ENCODE data around the gene OR51B4. TPM values are rescaled to one million over a fixed set of nuclear protein-coding genes. Genes with fewer than 3 reads are reported as not detected.

OR51B4 gene, protein sequence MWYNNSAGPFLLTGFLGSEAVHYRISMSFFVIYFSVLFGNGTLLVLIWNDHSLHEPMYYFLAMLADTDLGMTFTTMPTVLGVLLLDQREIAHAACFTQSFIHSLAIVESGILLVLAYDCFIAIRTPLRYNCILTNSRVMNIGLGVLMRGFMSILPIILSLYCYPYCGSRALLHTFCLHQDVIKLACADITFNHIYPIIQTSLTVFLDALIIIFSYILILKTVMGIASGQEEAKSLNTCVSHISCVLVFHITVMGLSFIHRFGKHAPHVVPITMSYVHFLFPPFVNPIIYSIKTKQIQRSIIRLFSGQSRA
- total RNA-seq (2011; cell fraction: chromatin; rRNA removed; ENCODE audit: low replicate concordance), result 113 and 179 TPM in 2 replicates
- 66.9 and 97.2 TPM in 2 replicates for total RNA-seq (2011; cell fraction: nucleolus; rRNA removed)
- total RNA-seq (2011; cell fraction: nucleoplasm; rRNA removed), result 183 and 330 TPM in 2 replicates
- total RNA-seq (2014; rRNA removed), result 20.5 and 22.1 TPM in 2 replicates
- total RNA-seq (2014; rRNA removed; fragmentation: Illumina TruSeq; extraction: Trizol), result 48.3 and 56.4 TPM in 2 replicates
- total RNA-seq (2015; rRNA removed; fragmentation: Illumina TruSeq; extraction: Trizol), result 39.9 and 42.2 TPM in 2 replicates
- total RNA-seq (2021), result 43.8 and 48.2 TPM in 2 replicates
- 64.6 and 65.5 TPM in 2 replicates for polyA plus RNA-seq (2011; rRNA removed)
- 74.4 and 99.5 TPM in 2 replicates for polyA plus RNA-seq (2011; cell fraction: cytosol; rRNA removed)
- 99.6 and 172 TPM in 2 replicates for polyA plus RNA-seq (2011; cell fraction: nucleus; rRNA removed)
- 23.1 and 52.0 TPM in 2 replicates for polyA plus RNA-seq (2012)
- polyA plus RNA-seq (2014; fragmentation: Illumina TruSeq; extraction: Trizol), result 53.2 and 55.8 TPM in 2 replicates
- 10 to 100 TPM; 17.1 to 23.8 TPM for polyA plus RNA-seq (2014; fragmentation: Nextera tagmentation; extraction: Ambion mirVana)
- 22.8 and 32.9 TPM in 2 replicates for polyA plus RNA-seq (2014; rRNA removed)
- 157 and 184 TPM in 2 replicates for polyA minus RNA-seq (2011; rRNA and poly(A)+ RNA removed)
- 31.9 and 56.7 TPM in 2 replicates for polyA minus RNA-seq (2011; cell fraction: cytosol; rRNA and poly(A)+ RNA removed)
- polyA minus RNA-seq (2011; cell fraction: nucleus; rRNA and poly(A)+ RNA removed), result 102 and 129 TPM in 2 replicates
- Bru-seq, nascent RNA, result percentile 95 among the genes with signal in this experiment
- percentile 98 among the genes with signal in this experiment for BruChase-seq, experiment 1, labeled RNA remaining after a 2-hour chase
- BruChase-seq, experiment 2, labeled RNA remaining after a 6-hour chase, result percentile 98 among the genes with signal in this experiment
- long read RNA-seq, experiment 1, partial matches to known transcripts, result 0 of 3 reads
- long read RNA-seq, experiment 1, other reads (novel, unspliced or antisense), result 0 of 3 reads
- long read RNA-seq, experiment 2, result 0 reads
- long read RNA-seq, experiment 3, partial matches to known transcripts, result 0 of 3 reads
- long read RNA-seq, experiment 3, other reads (novel, unspliced or antisense), result 0 of 3 reads

DNA sequence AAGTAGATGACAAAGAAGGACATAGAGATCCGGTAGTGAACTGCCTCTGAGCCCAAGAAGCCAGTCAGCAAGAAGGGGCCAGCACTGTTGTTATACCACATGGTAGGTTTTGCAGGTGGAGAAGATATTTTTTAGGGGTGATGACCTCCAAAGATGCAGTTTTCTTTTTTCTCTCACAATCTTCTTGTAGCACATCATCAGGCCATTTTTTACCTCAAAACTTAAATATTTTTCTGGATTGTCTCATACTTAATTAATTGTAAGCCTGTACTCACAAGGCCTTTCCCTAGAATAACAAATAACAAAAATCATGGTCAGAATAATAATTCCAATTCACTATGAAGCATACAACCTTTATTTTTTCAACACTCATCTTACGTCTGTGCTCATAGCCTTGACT is at the start of gene OR51B4:
Gene OR51B4 (minus strand): TSS at position 101 of the 400 bp plus-strand sequence. CDS start 0 bp downstream, at position 101.
- Histone ChIP-seq H3K27me3 (ENCODE audit: control insufficient read depth in 2 of 2, insufficient read depth in 2 of 2, low read length in 2 of 2) (no peaks in the 10 kb centered on the region), H3K9me1 (ENCODE audit: control insufficient read depth, insufficient read depth, low read length) (no peaks in the 10 kb centered on the region), H4K20me1 (replicated peaks; ENCODE audit: control insufficient read depth, insufficient read depth, low read length) (no peaks in the 10 kb centered on the region), H3K27ac (ENCODE audit: extremely low read depth, low read depth, low read length) (no peak within 1 kb of the TSS), H3K9ac (ENCODE audit: insufficient read depth in 1 of 2, low read depth in 2 of 2, low read length in 2 of 2) (no peak within 1 kb of the TSS), H3K4me2 (ENCODE audit: insufficient read depth, low read length) (no peak within 1 kb of the TSS), H3K9me3 (replicated peaks; ENCODE audit: control insufficient read depth, insufficient read depth, low read depth, low read length) (no peaks in the 10 kb centered on the region), H3K4me1 (replicated peaks in 1 of 2; ENCODE audit: control insufficient read depth in 2 of 2, insufficient read depth in 2 of 2, low read length in 2 of 2) (peaks cover 7 to 19% of the 10 kb centered on the region in 2 experiments; a peak in 3 of 5 replicates), H2AFZ (ENCODE audit: low read depth, low read length) (no peak within 1 kb of the TSS), H3K79me2 (ENCODE audit: control insufficient read depth, insufficient read depth, low read length) (peaks cover 26% of the 10 kb centered on the region; the same call in 2 of the 3 replicates), H3K36me3 (ENCODE audit: control insufficient read depth, insufficient read depth, low read length) (peaks cover 73% of the 10 kb centered on the region), H3K4me3 (no peak within 1 kb of the TSS)
- WGBS (ENCODE audit: insufficient coverage, low coverage, missing lambda C conversion rate), result 100% methylated on average over 2 of the region's 2 CpGs
- BruUV-seq (replicated peaks), result no TSS peak
- intact Hi-C loops (cut with micrococcal nuclease), result no loop called here
- ChIA-PET CTCF (ENCODE audit: low intra/inter-chr PET ratio) (no interaction called here), POLR2A (interaction anchor here (0.9 kb wide), 1 partner anchor 11 kb away, joined by 3 read pairs; no protein-coding TSS in a partner anchor)
- FAIRE-seq, result no peak
- ATAC-seq, result no peak
- DNase-seq (ENCODE audit: extremely low read depth in 1 of 4, low spot score in 3 of 4), result no peak
- in situ Hi-C loops (cut with MboI), result loop anchor here (5.0 kb wide), 2 partner anchors 100 to 145 kb away; partner anchors contain the start of genes OR51I2 and OR51V1
- no peak for TF ChIP-seq ZNF695 (CRISPR knock-in tag; IDR thresholded peaks at IDR 0.05)
- TF ChIP-seq ZNF232 (CRISPR knock-in tag; IDR thresholded peaks at IDR 0.05), result no peak
- TF ChIP-seq, protein P1, sequence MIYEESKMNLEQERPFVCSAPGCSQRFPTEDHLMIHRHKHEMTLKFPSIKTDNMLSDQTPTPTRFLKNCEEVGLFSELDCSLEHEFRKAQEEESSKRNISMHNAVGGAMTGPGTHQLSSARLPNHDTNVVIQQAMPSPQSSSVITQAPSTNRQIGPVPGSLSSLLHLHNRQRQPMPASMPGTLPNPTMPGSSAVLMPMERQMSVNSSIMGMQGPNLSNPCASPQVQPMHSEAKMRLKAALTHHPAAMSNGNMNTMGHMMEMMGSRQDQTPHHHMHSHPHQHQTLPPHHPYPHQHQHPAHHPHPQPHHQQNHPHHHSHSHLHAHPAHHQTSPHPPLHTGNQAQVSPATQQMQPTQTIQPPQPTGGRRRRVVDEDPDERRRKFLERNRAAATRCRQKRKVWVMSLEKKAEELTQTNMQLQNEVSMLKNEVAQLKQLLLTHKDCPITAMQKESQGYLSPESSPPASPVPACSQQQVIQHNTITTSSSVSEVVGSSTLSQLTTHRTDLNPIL (CRISPR knock-in tag; IDR thresholded peaks at IDR 0.05), result no peak
- TF ChIP-seq TRIM28 (IDR thresholded peaks at IDR 0.05), result no peak
- TF ChIP-seq, protein P2, sequence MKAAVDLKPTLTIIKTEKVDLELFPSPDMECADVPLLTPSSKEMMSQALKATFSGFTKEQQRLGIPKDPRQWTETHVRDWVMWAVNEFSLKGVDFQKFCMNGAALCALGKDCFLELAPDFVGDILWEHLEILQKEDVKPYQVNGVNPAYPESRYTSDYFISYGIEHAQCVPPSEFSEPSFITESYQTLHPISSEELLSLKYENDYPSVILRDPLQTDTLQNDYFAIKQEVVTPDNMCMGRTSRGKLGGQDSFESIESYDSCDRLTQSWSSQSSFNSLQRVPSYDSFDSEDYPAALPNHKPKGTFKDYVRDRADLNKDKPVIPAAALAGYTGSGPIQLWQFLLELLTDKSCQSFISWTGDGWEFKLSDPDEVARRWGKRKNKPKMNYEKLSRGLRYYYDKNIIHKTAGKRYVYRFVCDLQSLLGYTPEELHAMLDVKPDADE (conservative IDR thresholded peaks at IDR 0.05; ENCODE audit: control insufficient read depth, low read depth, low read length), result no peak
- TF ChIP-seq ZBED1 (IDR thresholded peaks at IDR 0.05), result no peak
- TF ChIP-seq, protein P3, sequence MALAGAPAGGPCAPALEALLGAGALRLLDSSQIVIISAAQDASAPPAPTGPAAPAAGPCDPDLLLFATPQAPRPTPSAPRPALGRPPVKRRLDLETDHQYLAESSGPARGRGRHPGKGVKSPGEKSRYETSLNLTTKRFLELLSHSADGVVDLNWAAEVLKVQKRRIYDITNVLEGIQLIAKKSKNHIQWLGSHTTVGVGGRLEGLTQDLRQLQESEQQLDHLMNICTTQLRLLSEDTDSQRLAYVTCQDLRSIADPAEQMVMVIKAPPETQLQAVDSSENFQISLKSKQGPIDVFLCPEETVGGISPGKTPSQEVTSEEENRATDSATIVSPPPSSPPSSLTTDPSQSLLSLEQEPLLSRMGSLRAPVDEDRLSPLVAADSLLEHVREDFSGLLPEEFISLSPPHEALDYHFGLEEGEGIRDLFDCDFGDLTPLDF (CRISPR knock-in tag; IDR thresholded peaks at IDR 0.05), result no peak
- no peak for TF ChIP-seq DACH1 (IDR thresholded peaks at IDR 0.05; ENCODE audit: partially characterized antibody)
- no peak for TF ChIP-seq ZSCAN32 (CRISPR knock-in tag; IDR thresholded peaks at IDR 0.05)
- TF ChIP-seq DMBX1 (CRISPR knock-in tag; IDR thresholded peaks at IDR 0.05; ENCODE audit: borderline replicate concordance), result no peak
- TF ChIP-seq ZNF76 (CRISPR knock-in tag; IDR thresholded peaks at IDR 0.05; ENCODE audit: borderline replicate concordance), result no peak
- no peak for TF ChIP-seq KLF16 (IDR thresholded peaks at IDR 0.05)
- TF ChIP-seq ZNF77 (CRISPR knock-in tag; IDR thresholded peaks at IDR 0.05), result no peak
- TF ChIP-seq KLF13 (tag; IDR thresholded peaks at IDR 0.05; ENCODE audit: borderline replicate concordance, low read depth), result no peak
- no peak for TF ChIP-seq ZNF41 (CRISPR knock-in tag; conservative IDR thresholded peaks at IDR 0.05)
- TF ChIP-seq PML (IDR thresholded peaks at IDR 0.05; ENCODE audit: low read length), result no peak
